H9 (cell line): ENCODE data around the gene ZNF135. TPM values are rescaled to one million over a fixed set of nuclear protein-coding genes. Genes with fewer than 3 reads are reported as not detected.

Experiments used
- DNase-seq: peaks from one replicate; pipeline ENCODE4 v3.0.0-alpha.2; 2017
- H2AFZ ChIP-seq: one replicate; pipeline ENCODE4 v1.6.1; 2013; ENCODE audit warnings: mild to moderate bottlenecking, low read length, control low read depth, moderate library complexity
- H2AK5ac ChIP-seq: 2 replicates; pipeline ENCODE4 v1.6.1; 2013; ENCODE audit warnings: low read length, control low read depth, mixed read lengths; ENCODE audit not compliant: insufficient read length
- H2BK120ac ChIP-seq: one replicate; pipeline ENCODE4 v1.6.1; 2013; ENCODE audit warnings: low read depth, mild to moderate bottlenecking, low read length, control low read depth, inconsistent platforms; ENCODE audit not compliant: poor library complexity, severe bottlenecking
- H2BK12ac ChIP-seq: 2 replicates; pipeline ENCODE4 v1.6.1; 2013; ENCODE audit warnings: low read length, control low read depth, mixed read lengths, low read depth; ENCODE audit not compliant: insufficient read length
- H2BK15ac ChIP-seq: 2 replicates; pipeline ENCODE4 v1.6.1; 2013; ENCODE audit warnings: low read depth, low read length, control low read depth
- H2BK20ac ChIP-seq: one replicate; pipeline ENCODE4 v1.6.1; 2013; ENCODE audit warnings: low read depth, mild to moderate bottlenecking, low read length, control low read depth, inconsistent platforms; ENCODE audit not compliant: poor library complexity, severe bottlenecking
- H2BK5ac ChIP-seq: 2 replicates; pipeline ENCODE4 v1.6.1; 2013; ENCODE audit warnings: low read length, control low read depth, mixed read lengths; ENCODE audit not compliant: insufficient read length
- H3K14ac ChIP-seq: 2 replicates; pipeline ENCODE4 v1.6.1; 2013; ENCODE audit warnings: low read length, control low read depth; ENCODE audit not compliant: insufficient read depth
- H3K18ac ChIP-seq: 2 replicates; pipeline ENCODE4 v1.6.1; 2013; ENCODE audit warnings: low read depth, mild to moderate bottlenecking, mixed read lengths, low read length, control low read depth; ENCODE audit not compliant: insufficient read length
- H3K23ac ChIP-seq: 2 replicates; pipeline ENCODE4 v1.6.1; 2013; ENCODE audit warnings: low read length, control low read depth, mixed read lengths, low read depth; ENCODE audit not compliant: insufficient read length
- H3K23me2 ChIP-seq: 2 replicates; pipeline ENCODE4 v1.6.1; 2013; ENCODE audit warnings: low read depth, mild to moderate bottlenecking, mixed read lengths, low read length, control low read depth; ENCODE audit not compliant: insufficient read length, poor library complexity, severe bottlenecking
- H3K27ac ChIP-seq: 2 replicates; pipeline ENCODE4 v1.5.1; 2013; ENCODE audit warnings: low read length, control low read depth, mixed read lengths, low read depth; ENCODE audit not compliant: insufficient read length
- H3K27me3 ChIP-seq: 2 replicates; pipeline ENCODE4 v1.6.1; 2013; ENCODE audit warnings: low read length, control low read depth, inconsistent platforms; ENCODE audit not compliant: insufficient read depth
- H3K4ac ChIP-seq: 2 replicates; pipeline ENCODE4 v1.6.1; 2013; ENCODE audit warnings: low read depth, mild to moderate bottlenecking, control low read depth, inconsistent platforms, low read length, moderate library complexity
- H3K4me1 ChIP-seq: 2 replicates; pipeline ENCODE4 v1.6.1; 2013; ENCODE audit warnings: low read length, control low read depth, inconsistent platforms; ENCODE audit not compliant: insufficient read depth
- H3K4me2 ChIP-seq: 2 replicates; pipeline ENCODE4 v1.6.1; 2013; ENCODE audit warnings: low read length, control low read depth, mixed read lengths; ENCODE audit not compliant: insufficient read length, insufficient read depth
- H3K56ac ChIP-seq: 2 replicates; pipeline ENCODE4 v1.6.1; 2013; ENCODE audit warnings: low read depth, mild to moderate bottlenecking, mixed read lengths, low read length, control low read depth; ENCODE audit not compliant: insufficient read length
- H3K79me1 ChIP-seq: 2 replicates; pipeline ENCODE4 v1.6.1; 2013; ENCODE audit warnings: low read depth, mild to moderate bottlenecking, moderate library complexity, low read length, control low read depth, inconsistent platforms; ENCODE audit not compliant: insufficient read depth, poor library complexity, severe bottlenecking
- H3K79me2 ChIP-seq: 2 replicates; pipeline ENCODE4 v1.6.1; 2013; ENCODE audit warnings: low read length, control low read depth, inconsistent platforms; ENCODE audit not compliant: insufficient read depth
- H3K9ac ChIP-seq: 2 replicates; pipeline ENCODE4 v1.6.1; 2013; ENCODE audit warnings: low read length, control low read depth, mixed read lengths; ENCODE audit not compliant: insufficient read length; ENCODE audit errors: extremely low read depth
- H3K9me3 ChIP-seq: one replicate; pipeline ENCODE4 v1.6.1; 2013; ENCODE audit warnings: low read depth, low read length, inconsistent platforms; ENCODE audit not compliant: control insufficient read depth
- H3T11ph ChIP-seq: one replicate; pipeline ENCODE4 v1.6.1; 2013; ENCODE audit warnings: mild to moderate bottlenecking, low read length, control low read depth, inconsistent platforms
- H4K20me1 ChIP-seq: one replicate; pipeline ENCODE4 v1.6.1; 2013; ENCODE audit not compliant: control insufficient read depth, insufficient read length, insufficient read depth
- H4K5ac ChIP-seq: 2 replicates; pipeline ENCODE4 v1.6.1; 2013; ENCODE audit warnings: low read depth, mild to moderate bottlenecking, mixed read lengths, low read length, control low read depth; ENCODE audit not compliant: insufficient read length
- H4K8ac ChIP-seq: replicated peaks from 2 replicates; pipeline ENCODE4 v1.6.1; 2013; ENCODE audit warnings: low read length, control low read depth, mixed read lengths, low read depth; ENCODE audit not compliant: insufficient read length
- H4K91ac ChIP-seq: 2 replicates; pipeline ENCODE4 v1.6.1; 2013; ENCODE audit warnings: low read depth, mild to moderate bottlenecking, moderate library complexity, mixed read lengths, low read length, control low read depth; ENCODE audit not compliant: insufficient read length
- H3K27ac Mint-ChIP-seq, 3 experiments: 2 replicates in 2 of 3; 3 replicates in 1 of 3; pipeline ENCODE4 v1.8.0; 2020 to 2021; ENCODE audit warnings: mixed read lengths in 3 of 3, mild to moderate bottlenecking in 1 of 3, moderate library complexity in 1 of 3
- H3K27me3 Mint-ChIP-seq: 2 replicates; pipeline ENCODE4 v1.8.0; 2021; ENCODE audit warnings: low read depth, mild to moderate bottlenecking, moderate library complexity, mixed read lengths
- H3K36me3 Mint-ChIP-seq, 3 experiments: 2 replicates in 2 of 3; 3 replicates in 1 of 3; pipeline ENCODE4 v1.8.0; 2020 to 2021; ENCODE audit warnings: low read depth in 3 of 3, mixed read lengths in 3 of 3; ENCODE audit not compliant: insufficient read depth in 1 of 3
- H3K4me1 Mint-ChIP-seq, 2 experiments: 2 replicates each; pipeline ENCODE4 v1.8.0; 2020; ENCODE audit warnings: mixed read lengths in 2 of 2
- H3K4me3 Mint-ChIP-seq, 2 experiments: 2 replicates in 1 of 2; 3 replicates in 1 of 2; pipeline ENCODE4 v1.8.0; 2020 to 2021; ENCODE audit warnings: mild to moderate bottlenecking in 2 of 2, mixed read lengths in 2 of 2, moderate library complexity in 1 of 2
- H3K9me3 Mint-ChIP-seq, 2 experiments: 2 replicates in 1 of 2; 3 replicates in 1 of 2; pipeline ENCODE4 v1.8.0; 2020; ENCODE audit warnings: mild to moderate bottlenecking in 2 of 2, mixed read lengths in 2 of 2, moderate library complexity in 1 of 2
- WGBS: extraction: QIAGEN DNeasy Blood & Tissue Kit; methylation state at CpG from one replicate; pipeline ENCODE4 v1.1.7; 2013; ENCODE audit warnings: missing lambda C conversion rate, low lambda C conversion rate, mixed read lengths; ENCODE audit not compliant: insufficient read length; ENCODE audit errors: extremely low coverage; 5-methylcytosine and 5-hydroxymethylcytosine counted together
- total RNA-seq: library from RNA; stranded (reverse); gene quantifications from 2 replicates; pipeline ENCODE4 v1.2.1, GENCODE V29; 2021
- TF ChIP-seq, protein P1 (sequence below): fragments of 200-600 bp; sonication (generic); conservative IDR thresholded peaks from 3 replicates; pipeline ENCODE4 v1.8.0; 2021; ENCODE audit warnings: antibody characterized with exemption, mild to moderate bottlenecking

ZNF135 gene
- total RNA-seq, 1 experiment from 2014 or later: 4.7 TPM

- Histone ChIP-seq H2AFZ (no peak overlapping the region), H3K18ac (no peak overlapping the region), H2BK5ac (no peak overlapping the region), H3K56ac (no peak overlapping the region), H3T11ph (no peak overlapping the region), H4K5ac (no peak overlapping the region), H2BK20ac (no peak overlapping the region), H3K4ac (no peak overlapping the region), H2BK15ac (no peak overlapping the region), H3K23ac (no peak overlapping the region), H2BK12ac (no peak overlapping the region), H3K4me1 (no peaks in the 10 kb centered on the region), H3K79me2 (no peaks in the 10 kb centered on the region), H3K9ac (no peak overlapping the region), H3K23me2 (peaks cover 3% of the 10 kb centered on the region), H4K20me1 (no peaks in the 10 kb centered on the region), H3K4me2 (no peak overlapping the region), H3K27ac (no peak overlapping the region), H4K91ac (no peak overlapping the region), H3K79me1 (no peaks in the 10 kb centered on the region), H3K14ac (no peak overlapping the region), H3K27me3 (no peaks in the 10 kb centered on the region), H4K8ac (no peak overlapping the region), H2BK120ac (no peak overlapping the region), H2AK5ac (no peak overlapping the region), H3K9me3 (no peaks in the 10 kb centered on the region)
- Mint-ChIP-seq H3K4me3 (no peak overlapping the region), H3K27ac (no peak overlapping the region), H3K27me3 (peaks cover 11% of the 10 kb centered on the region), H3K36me3 (peaks cover 14 to 23% (median 19%) of the 10 kb centered on the region in 3 experiments), H3K4me1 (no peaks in the 10 kb centered on the region), H3K9me3 (peaks cover 63 to 65% of the 10 kb centered on the region in 2 experiments)
- TF ChIP-seq, protein P1, sequence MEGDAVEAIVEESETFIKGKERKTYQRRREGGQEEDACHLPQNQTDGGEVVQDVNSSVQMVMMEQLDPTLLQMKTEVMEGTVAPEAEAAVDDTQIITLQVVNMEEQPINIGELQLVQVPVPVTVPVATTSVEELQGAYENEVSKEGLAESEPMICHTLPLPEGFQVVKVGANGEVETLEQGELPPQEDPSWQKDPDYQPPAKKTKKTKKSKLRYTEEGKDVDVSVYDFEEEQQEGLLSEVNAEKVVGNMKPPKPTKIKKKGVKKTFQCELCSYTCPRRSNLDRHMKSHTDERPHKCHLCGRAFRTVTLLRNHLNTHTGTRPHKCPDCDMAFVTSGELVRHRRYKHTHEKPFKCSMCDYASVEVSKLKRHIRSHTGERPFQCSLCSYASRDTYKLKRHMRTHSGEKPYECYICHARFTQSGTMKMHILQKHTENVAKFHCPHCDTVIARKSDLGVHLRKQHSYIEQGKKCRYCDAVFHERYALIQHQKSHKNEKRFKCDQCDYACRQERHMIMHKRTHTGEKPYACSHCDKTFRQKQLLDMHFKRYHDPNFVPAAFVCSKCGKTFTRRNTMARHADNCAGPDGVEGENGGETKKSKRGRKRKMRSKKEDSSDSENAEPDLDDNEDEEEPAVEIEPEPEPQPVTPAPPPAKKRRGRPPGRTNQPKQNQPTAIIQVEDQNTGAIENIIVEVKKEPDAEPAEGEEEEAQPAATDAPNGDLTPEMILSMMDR: no peak
- DNase-seq: no peak
- WGBS: no CpG with 5 or more reads among the region's 10 CpGs
Measured at GRCh38 chr19:58079792-58080191, 20.7 kb downstream of the ZNF135 start.
